ENCODE data around the gene FERMT1. TPM values are rescaled to one million over a fixed set of nuclear protein-coding genes. Genes with fewer than 3 reads are reported as not detected.

FERMT1 gene
- total and polyA plus RNA-seq, 2 experiments from 2014 or later: 16.2 to 18.3 TPM

GRCh38 chr20:6148073-6148472, 25.2 kb upstream of the FERMT1 start:
- H3K27ac Mint-ChIP-seq: no peak overlapping the region

More at GRCh38 chr20:6148073-6148472, 25.2 kb upstream of the FERMT1 start:
- peaks cover 3% of the 10 kb centered on the region; the same call in 2 of the 3 replicates for H3K36me3 Mint-ChIP-seq (ENCODE audit: low read depth)
- H3F3A ChIP-seq (replicated peaks; ENCODE audit: low read depth): no peaks in the 10 kb centered on the region
- peak overlapping the region; percentile 74; the same call in 1 of the 2 replicates for H2AFZ ChIP-seq
- H3K4me1 ChIP-seq (ENCODE audit: insufficient read depth): no peaks in the 10 kb centered on the region
- no peak overlapping the region for H3K4me3 ChIP-seq
- TF ChIP-seq, protein P1, sequence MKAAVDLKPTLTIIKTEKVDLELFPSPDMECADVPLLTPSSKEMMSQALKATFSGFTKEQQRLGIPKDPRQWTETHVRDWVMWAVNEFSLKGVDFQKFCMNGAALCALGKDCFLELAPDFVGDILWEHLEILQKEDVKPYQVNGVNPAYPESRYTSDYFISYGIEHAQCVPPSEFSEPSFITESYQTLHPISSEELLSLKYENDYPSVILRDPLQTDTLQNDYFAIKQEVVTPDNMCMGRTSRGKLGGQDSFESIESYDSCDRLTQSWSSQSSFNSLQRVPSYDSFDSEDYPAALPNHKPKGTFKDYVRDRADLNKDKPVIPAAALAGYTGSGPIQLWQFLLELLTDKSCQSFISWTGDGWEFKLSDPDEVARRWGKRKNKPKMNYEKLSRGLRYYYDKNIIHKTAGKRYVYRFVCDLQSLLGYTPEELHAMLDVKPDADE (IDR thresholded peaks at IDR 0.05): no peak
- TF ChIP-seq, protein P2, sequence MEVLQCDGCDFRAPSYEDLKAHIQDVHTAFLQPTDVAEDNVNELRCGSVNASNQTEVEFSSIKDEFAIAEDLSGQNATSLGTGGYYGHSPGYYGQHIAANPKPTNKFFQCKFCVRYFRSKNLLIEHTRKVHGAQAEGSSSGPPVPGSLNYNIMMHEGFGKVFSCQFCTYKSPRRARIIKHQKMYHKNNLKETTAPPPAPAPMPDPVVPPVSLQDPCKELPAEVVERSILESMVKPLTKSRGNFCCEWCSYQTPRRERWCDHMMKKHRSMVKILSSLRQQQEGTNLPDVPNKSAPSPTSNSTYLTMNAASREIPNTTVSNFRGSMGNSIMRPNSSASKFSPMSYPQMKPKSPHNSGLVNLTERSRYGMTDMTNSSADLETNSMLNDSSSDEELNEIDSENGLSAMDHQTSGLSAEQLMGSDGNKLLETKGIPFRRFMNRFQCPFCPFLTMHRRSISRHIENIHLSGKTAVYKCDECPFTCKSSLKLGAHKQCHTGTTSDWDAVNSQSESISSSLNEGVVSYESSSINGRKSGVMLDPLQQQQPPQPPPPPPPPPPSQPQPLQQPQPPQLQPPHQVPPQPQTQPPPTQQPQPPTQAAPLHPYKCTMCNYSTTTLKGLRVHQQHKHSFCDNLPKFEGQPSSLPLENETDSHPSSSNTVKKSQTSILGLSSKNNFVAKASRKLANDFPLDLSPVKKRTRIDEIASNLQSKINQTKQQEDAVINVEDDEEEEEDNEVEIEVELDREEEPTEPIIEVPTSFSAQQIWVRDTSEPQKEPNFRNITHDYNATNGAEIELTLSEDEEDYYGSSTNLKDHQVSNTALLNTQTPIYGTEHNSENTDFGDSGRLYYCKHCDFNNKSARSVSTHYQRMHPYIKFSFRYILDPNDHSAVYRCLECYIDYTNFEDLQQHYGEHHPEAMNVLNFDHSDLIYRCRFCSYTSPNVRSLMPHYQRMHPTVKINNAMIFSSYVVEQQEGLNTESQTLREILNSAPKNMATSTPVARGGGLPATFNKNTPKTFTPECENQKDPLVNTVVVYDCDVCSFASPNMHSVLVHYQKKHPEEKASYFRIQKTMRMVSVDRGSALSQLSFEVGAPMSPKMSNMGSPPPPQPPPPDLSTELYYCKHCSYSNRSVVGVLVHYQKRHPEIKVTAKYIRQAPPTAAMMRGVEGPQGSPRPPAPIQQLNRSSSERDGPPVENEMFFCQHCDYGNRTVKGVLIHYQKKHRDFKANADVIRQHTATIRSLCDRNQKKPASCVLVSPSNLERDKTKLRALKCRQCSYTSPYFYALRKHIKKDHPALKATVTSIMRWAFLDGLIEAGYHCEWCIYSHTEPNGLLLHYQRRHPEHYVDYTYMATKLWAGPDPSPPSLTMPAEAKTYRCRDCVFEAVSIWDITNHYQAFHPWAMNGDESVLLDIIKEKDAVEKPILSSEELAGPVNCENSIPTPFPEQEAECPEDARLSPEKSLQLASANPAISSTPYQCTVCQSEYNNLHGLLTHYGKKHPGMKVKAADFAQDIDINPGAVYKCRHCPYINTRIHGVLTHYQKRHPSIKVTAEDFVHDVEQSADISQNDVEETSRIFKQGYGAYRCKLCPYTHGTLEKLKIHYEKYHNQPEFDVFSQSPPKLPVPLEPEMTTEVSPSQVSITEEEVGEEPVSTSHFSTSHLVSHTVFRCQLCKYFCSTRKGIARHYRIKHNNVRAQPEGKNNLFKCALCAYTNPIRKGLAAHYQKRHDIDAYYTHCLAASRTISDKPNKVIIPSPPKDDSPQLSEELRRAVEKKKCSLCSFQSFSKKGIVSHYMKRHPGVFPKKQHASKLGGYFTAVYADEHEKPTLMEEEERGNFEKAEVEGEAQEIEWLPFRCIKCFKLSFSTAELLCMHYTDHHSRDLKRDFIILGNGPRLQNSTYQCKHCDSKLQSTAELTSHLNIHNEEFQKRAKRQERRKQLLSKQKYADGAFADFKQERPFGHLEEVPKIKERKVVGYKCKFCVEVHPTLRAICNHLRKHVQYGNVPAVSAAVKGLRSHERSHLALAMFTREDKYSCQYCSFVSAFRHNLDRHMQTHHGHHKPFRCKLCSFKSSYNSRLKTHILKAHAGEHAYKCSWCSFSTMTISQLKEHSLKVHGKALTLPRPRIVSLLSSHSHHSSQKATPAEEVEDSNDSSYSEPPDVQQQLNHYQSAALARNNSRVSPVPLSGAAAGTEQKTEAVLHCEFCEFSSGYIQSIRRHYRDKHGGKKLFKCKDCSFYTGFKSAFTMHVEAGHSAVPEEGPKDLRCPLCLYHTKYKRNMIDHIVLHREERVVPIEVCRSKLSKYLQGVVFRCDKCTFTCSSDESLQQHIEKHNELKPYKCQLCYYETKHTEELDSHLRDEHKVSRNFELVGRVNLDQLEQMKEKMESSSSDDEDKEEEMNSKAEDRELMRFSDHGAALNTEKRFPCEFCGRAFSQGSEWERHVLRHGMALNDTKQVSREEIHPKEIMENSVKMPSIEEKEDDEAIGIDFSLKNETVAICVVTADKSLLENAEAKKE (CRISPR knock-in tag; IDR thresholded peaks at IDR 0.05): no peak
- TF ChIP-seq CREB1 (CRISPR knock-in tag; IDR thresholded peaks at IDR 0.05; ENCODE audit: low read depth): no peak
- TF ChIP-seq, protein P3, sequence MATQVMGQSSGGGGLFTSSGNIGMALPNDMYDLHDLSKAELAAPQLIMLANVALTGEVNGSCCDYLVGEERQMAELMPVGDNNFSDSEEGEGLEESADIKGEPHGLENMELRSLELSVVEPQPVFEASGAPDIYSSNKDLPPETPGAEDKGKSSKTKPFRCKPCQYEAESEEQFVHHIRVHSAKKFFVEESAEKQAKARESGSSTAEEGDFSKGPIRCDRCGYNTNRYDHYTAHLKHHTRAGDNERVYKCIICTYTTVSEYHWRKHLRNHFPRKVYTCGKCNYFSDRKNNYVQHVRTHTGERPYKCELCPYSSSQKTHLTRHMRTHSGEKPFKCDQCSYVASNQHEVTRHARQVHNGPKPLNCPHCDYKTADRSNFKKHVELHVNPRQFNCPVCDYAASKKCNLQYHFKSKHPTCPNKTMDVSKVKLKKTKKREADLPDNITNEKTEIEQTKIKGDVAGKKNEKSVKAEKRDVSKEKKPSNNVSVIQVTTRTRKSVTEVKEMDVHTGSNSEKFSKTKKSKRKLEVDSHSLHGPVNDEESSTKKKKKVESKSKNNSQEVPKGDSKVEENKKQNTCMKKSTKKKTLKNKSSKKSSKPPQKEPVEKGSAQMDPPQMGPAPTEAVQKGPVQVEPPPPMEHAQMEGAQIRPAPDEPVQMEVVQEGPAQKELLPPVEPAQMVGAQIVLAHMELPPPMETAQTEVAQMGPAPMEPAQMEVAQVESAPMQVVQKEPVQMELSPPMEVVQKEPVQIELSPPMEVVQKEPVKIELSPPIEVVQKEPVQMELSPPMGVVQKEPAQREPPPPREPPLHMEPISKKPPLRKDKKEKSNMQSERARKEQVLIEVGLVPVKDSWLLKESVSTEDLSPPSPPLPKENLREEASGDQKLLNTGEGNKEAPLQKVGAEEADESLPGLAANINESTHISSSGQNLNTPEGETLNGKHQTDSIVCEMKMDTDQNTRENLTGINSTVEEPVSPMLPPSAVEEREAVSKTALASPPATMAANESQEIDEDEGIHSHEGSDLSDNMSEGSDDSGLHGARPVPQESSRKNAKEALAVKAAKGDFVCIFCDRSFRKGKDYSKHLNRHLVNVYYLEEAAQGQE (IDR thresholded peaks at IDR 0.05; ENCODE audit: unreplicated experiment): no peak
- no peaks in the 10 kb centered on the region for H3K27me3 Mint-ChIP-seq (ENCODE audit: insufficient read depth, low read depth, poor library complexity)
- H3K4me1 Mint-ChIP-seq: no peaks in the 10 kb centered on the region
- no peak overlapping the region for H3K4me2 ChIP-seq
- no peaks in the 10 kb centered on the region for H3K36me3 ChIP-seq (ENCODE audit: insufficient read depth)
- ATAC-seq (no peak), DNase-seq (ENCODE audit: low spot score) (no peak)
- H3K27me3 ChIP-seq (ENCODE audit: insufficient read depth): no peaks in the 10 kb centered on the region
- no peak overlapping the region for H3K27ac ChIP-seq (ENCODE audit: low read depth)
- H3K4me3 Mint-ChIP-seq: no peak overlapping the region
- H3K9me2 ChIP-seq (ENCODE audit: insufficient read depth): peaks cover 5% of the 10 kb centered on the region; the same call in 1 of the 2 replicates
- H3K9me3 Mint-ChIP-seq: peaks cover 15% of the 10 kb centered on the region
- H4K20me1 ChIP-seq (replicated peaks; ENCODE audit: insufficient read depth): no peaks in the 10 kb centered on the region
- H3K79me2 ChIP-seq (replicated peaks; ENCODE audit: insufficient read depth): no peaks in the 10 kb centered on the region

Data from GM23338 (cell line).